HepG2 (cell line): ENCODE data around the gene TXNDC11. TPM values are rescaled to one million over a fixed set of nuclear protein-coding genes. Genes with fewer than 3 reads are reported as not detected.

ENCODE experiments used
- BCL6 ChIP-seq: IDR thresholded peaks from 2 replicates; pipeline ENCODE4 v1.6.1; 2016; ENCODE audit warnings: missing genetic modification reagents, missing compliant biosample characterization
- DZIP1 ChIP-seq: sonication (generic); formaldehyde crosslinking; IDR thresholded peaks from 2 replicates; pipeline ENCODE4 v1.5.0; 2020; ENCODE audit warnings: mild to moderate bottlenecking, missing genetic modification reagents
- EZH2 ChIP-seq: conservative IDR thresholded peaks from 2 replicates; pipeline ENCODE4 v1.6.1; 2012; ENCODE audit warnings: mild to moderate bottlenecking, low read depth, low read length, moderate library complexity
- HES4 ChIP-seq: sonication (generic); formaldehyde crosslinking; IDR thresholded peaks from 2 replicates; pipeline ENCODE4 v1.9.0; 2021; ENCODE audit warnings: mild to moderate bottlenecking, missing genetic modification reagents, borderline replicate concordance
- HNRNPLL ChIP-seq: fragments of 200-400 bp; formaldehyde crosslinking; IDR thresholded peaks from 2 replicates; pipeline ENCODE4 v1.6.1; 2017; ENCODE audit warnings: mild to moderate bottlenecking, low read depth, low read length; ENCODE audit not compliant: poor library complexity, severe bottlenecking
- HOXA9 ChIP-seq: sonication (generic); formaldehyde crosslinking; IDR thresholded peaks from 2 replicates; pipeline ENCODE4 v1.8.1; 2022; ENCODE audit warnings: missing genetic modification reagents, mild to moderate bottlenecking, moderate library complexity, borderline replicate concordance
- RAD51 ChIP-seq: fragments of 450-650 bp; IDR thresholded peaks from 2 replicates; pipeline ENCODE4 v1.6.1; 2016; ENCODE audit warnings: borderline replicate concordance
- SALL1 ChIP-seq: sonication (generic); formaldehyde crosslinking; IDR thresholded peaks from 2 replicates; pipeline ENCODE4 v1.8.0; 2022; ENCODE audit warnings: mild to moderate bottlenecking, missing genetic modification reagents
- SMARCC2 ChIP-seq: fragments of 450-650 bp; IDR thresholded peaks from 2 replicates; pipeline ENCODE4 v1.6.1; 2017; ENCODE audit warnings: antibody characterized with exemption, mild to moderate bottlenecking
- SP5 ChIP-seq: IDR thresholded peaks from 2 replicates; pipeline ENCODE4 v1.6.1; 2016; ENCODE audit warnings: low read depth, borderline replicate concordance
- ZNF235 ChIP-seq: sonication (generic); formaldehyde crosslinking; IDR thresholded peaks from 2 replicates; pipeline ENCODE4 v1.8.1; 2023; ENCODE audit warnings: mild to moderate bottlenecking, missing genetic modification reagents, borderline replicate concordance
- ZNF512B ChIP-seq: sonication (generic); formaldehyde crosslinking; IDR thresholded peaks from 2 replicates; pipeline ENCODE4 v1.5.1; 2020; ENCODE audit warnings: missing genetic modification reagents, mild to moderate bottlenecking, borderline replicate concordance
- ZNF572 ChIP-seq: sonication (generic); formaldehyde crosslinking; IDR thresholded peaks from 2 replicates; pipeline ENCODE4 v1.5.1; 2020; ENCODE audit warnings: mild to moderate bottlenecking, missing genetic modification reagents
- polyA plus RNA-seq, 8 experiments: library from polyadenylated mRNA; depleted of rRNA in 3 of 8; stranded (reverse) in 7 of 8; unstranded in 1 of 8; fragments of >200 nt; fragmentation: Illumina TruSeq in 4 of 8; extraction: Trizol in 4 of 8; gene quantifications; 2 replicates each; pipeline versions ENCODE4 v1.2.1 to v1.2.3, GENCODE V29; 2011 to 2016; ENCODE audit warnings: low read depth in 4 of 8, missing spikeins in 1 of 8, mixed read lengths in 1 of 8; ENCODE audit not compliant: insufficient read depth in 1 of 8
- total RNA-seq, 5 experiments: library from RNA; depleted of rRNA; stranded (reverse); fragments of >200 nt; fragmentation: Illumina TruSeq; extraction: Trizol; gene quantifications; 2 replicates each; pipeline ENCODE4 v1.2.3, GENCODE V29; 2016; ENCODE audit warnings: low read depth in 1 of 5
- TF ChIP-seq, protein P1 (sequence below): sonication (generic); formaldehyde crosslinking; IDR thresholded peaks from 2 replicates; pipeline ENCODE4 v1.4.0; 2020; ENCODE audit warnings: mild to moderate bottlenecking, missing genetic modification reagents
- TF ChIP-seq, protein P2 (sequence below): sonication (generic); formaldehyde crosslinking; IDR thresholded peaks from 2 replicates; pipeline ENCODE4 v1.4.0; 2020; ENCODE audit warnings: missing genetic modification reagents
- TF ChIP-seq, protein P3 (sequence below): sonication (generic); formaldehyde crosslinking; IDR thresholded peaks from 2 replicates; pipeline ENCODE4 v1.5.1; 2020; ENCODE audit warnings: missing genetic modification reagents, mild to moderate bottlenecking, borderline replicate concordance
- TF ChIP-seq, protein P4 (sequence below): sonication (generic); formaldehyde crosslinking; IDR thresholded peaks from 2 replicates; pipeline ENCODE4 v1.4.0; 2020; ENCODE audit warnings: missing genetic modification reagents, low read depth, mild to moderate bottlenecking, borderline replicate concordance

TXNDC11 gene
- total and polyA plus RNA-seq, 2 of the 13 experiments (the other 11 are each of a cell fraction or from before 2014, with no cell fraction given): 74.9 to 123 TPM

GRCh38 chr16:11667824-11668622, 74.6 kb downstream of the TXNDC11 start, which contains the start of gene SNN (continued):
- TF ChIP-seq ZNF512B (CRISPR knock-in tag) (no peak), BCL6 (CRISPR knock-in tag) (0 out of 2 replicates have a peak, but pooled peaks have one; percentile 21), SALL1 (CRISPR knock-in tag) (peak; percentile 50; the same call in 1 of the 2 replicates), HNRNPLL (peak; percentile 17), EZH2 (no peak), ZNF572 (no peak), HOXA9 (CRISPR knock-in tag) (no peak), HES4 (CRISPR knock-in tag) (0 out of 2 replicates have a peak, but pooled peaks have one; percentile 39), RAD51 (no peak), ZNF235 (CRISPR knock-in tag) (0 out of 2 replicates have a peak, but pooled peaks have one; percentile 56), SP5 (CRISPR knock-in tag) (peak; percentile 59), DZIP1 (peak; percentile 38; the same call in 1 of the 2 replicates), SMARCC2 (no peak)
- TF ChIP-seq, protein P1, sequence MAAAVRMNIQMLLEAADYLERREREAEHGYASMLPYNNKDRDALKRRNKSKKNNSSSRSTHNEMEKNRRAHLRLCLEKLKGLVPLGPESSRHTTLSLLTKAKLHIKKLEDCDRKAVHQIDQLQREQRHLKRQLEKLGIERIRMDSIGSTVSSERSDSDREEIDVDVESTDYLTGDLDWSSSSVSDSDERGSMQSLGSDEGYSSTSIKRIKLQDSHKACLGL (CRISPR knock-in tag): peak; percentile 72; the same call in 1 of the 2 replicates
- TF ChIP-seq, protein P2, sequence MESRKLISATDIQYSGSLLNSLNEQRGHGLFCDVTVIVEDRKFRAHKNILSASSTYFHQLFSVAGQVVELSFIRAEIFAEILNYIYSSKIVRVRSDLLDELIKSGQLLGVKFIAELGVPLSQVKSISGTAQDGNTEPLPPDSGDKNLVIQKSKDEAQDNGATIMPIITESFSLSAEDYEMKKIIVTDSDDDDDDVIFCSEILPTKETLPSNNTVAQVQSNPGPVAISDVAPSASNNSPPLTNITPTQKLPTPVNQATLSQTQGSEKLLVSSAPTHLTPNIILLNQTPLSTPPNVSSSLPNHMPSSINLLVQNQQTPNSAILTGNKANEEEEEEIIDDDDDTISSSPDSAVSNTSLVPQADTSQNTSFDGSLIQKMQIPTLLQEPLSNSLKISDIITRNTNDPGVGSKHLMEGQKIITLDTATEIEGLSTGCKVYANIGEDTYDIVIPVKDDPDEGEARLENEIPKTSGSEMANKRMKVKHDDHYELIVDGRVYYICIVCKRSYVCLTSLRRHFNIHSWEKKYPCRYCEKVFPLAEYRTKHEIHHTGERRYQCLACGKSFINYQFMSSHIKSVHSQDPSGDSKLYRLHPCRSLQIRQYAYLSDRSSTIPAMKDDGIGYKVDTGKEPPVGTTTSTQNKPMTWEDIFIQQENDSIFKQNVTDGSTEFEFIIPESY: peak; percentile 81
- TF ChIP-seq, protein P3, sequence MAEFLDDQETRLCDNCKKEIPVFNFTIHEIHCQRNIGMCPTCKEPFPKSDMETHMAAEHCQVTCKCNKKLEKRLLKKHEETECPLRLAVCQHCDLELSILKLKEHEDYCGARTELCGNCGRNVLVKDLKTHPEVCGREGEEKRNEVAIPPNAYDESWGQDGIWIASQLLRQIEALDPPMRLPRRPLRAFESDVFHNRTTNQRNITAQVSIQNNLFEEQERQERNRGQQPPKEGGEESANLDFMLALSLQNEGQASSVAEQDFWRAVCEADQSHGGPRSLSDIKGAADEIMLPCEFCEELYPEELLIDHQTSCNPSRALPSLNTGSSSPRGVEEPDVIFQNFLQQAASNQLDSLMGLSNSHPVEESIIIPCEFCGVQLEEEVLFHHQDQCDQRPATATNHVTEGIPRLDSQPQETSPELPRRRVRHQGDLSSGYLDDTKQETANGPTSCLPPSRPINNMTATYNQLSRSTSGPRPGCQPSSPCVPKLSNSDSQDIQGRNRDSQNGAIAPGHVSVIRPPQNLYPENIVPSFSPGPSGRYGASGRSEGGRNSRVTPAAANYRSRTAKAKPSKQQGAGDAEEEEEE (CRISPR knock-in tag): no peak
- TF ChIP-seq, protein P4, sequence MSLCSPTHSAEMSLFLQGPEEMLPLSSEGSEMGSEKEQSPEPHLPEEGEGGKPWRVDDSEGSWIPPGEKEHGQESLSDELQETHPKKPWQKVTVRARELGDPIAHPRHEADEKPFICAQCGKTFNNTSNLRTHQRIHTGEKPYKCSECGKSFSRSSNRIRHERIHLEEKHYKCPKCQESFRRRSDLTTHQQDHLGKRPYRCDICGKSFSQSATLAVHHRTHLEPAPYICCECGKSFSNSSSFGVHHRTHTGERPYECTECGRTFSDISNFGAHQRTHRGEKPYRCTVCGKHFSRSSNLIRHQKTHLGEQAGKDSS (CRISPR knock-in tag): peak; percentile 76; the same call in 1 of the 2 replicates
